ENCODE results near the gene SERINC2.

Gene SERINC2

DNA sequence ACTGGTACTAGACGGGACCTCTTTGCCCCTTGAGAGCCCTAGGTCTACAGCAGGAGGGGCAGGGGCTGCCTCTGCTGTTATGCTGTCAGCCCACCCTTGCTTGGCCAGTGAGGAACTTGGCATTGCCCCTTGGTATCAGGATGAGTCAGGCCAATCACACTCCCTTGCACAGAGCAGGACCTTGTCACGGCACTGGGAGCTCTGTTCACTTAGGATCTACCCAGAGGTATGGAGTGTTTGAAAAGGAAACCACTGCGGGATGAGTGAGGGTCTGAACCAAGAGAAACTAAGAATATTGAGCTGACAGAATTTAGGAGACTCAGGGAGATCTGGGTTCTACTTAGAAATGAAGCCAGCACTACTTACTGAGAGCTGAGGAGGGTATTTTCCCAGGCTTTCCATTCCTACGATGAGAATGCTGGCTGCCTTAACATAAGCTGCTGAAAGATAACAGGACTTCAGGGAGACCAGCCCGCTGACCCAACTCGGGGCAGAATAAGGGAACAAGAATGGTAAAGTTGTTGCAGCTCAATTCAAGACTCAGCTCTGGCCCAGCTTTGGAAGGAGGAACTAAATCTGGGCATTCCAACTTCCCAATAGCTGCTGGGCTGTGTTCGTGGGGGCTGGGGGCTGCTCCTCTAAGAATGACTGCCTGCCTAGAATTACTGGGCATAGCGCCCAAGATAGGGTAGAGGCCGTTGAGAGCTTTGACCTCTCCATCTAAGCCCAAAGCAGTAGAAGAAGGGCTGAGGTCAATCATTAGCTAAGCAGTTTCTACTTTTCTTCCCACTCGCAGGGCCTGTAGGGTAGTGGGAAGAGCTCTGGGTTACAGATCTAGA lies 41.7 kb upstream of the SERINC2 start:
- no peaks in the 10 kb centered on the region for H3K9me3 ChIP-seq (replicated peaks; ENCODE audit: insufficient read depth, low read length)
- DNase-seq, result no peak

DNA sequence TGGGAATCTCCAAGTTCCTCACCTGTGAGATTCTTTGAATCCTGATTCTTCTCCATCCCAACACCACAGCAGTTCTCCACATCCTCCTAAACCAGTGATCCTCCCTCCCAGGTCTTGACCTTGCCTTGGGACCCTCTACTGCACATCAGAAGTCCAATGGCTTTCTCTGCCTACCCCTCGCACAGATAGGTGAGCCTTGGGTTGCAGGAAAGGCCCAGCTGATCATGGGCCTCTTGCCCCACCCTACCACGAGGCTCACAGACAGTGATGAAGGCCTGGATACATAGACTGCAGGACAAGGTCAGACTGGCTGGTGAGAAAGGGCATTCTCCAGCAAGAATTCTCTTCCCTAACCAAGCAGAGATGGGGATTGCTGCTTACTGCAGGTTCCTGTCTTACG lies 41.0 kb upstream of the SERINC2 start:
- TF ChIP-seq EZH2 (optimal IDR thresholded peaks at IDR 0.05; ENCODE audit: low read depth, low read length), result no peak
- TF ChIP-seq, protein P1, sequence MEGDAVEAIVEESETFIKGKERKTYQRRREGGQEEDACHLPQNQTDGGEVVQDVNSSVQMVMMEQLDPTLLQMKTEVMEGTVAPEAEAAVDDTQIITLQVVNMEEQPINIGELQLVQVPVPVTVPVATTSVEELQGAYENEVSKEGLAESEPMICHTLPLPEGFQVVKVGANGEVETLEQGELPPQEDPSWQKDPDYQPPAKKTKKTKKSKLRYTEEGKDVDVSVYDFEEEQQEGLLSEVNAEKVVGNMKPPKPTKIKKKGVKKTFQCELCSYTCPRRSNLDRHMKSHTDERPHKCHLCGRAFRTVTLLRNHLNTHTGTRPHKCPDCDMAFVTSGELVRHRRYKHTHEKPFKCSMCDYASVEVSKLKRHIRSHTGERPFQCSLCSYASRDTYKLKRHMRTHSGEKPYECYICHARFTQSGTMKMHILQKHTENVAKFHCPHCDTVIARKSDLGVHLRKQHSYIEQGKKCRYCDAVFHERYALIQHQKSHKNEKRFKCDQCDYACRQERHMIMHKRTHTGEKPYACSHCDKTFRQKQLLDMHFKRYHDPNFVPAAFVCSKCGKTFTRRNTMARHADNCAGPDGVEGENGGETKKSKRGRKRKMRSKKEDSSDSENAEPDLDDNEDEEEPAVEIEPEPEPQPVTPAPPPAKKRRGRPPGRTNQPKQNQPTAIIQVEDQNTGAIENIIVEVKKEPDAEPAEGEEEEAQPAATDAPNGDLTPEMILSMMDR (IDR thresholded peaks at IDR 0.05; ENCODE audit: low read length), result no peak
- H3K9ac ChIP-seq (ENCODE audit: low read length), result no peak overlapping the region
- no peaks in the 10 kb centered on the region for H3K36me3 ChIP-seq (replicated peaks; ENCODE audit: insufficient read depth, low read length)
- H3K9me3 ChIP-seq (replicated peaks; ENCODE audit: insufficient read depth, low read length), result no peaks in the 10 kb centered on the region
- no peak overlapping the region for H3K4me3 ChIP-seq (ENCODE audit: low read length)
- H3K27ac ChIP-seq (ENCODE audit: low read length), result no peak overlapping the region
- no peak overlapping the region for H3K4me2 ChIP-seq (ENCODE audit: low read depth, low read length)
- H3F3A ChIP-seq (ENCODE audit: insufficient read depth, low read length), result no peaks in the 10 kb centered on the region
- DNase-seq, result no peak
- H3K27me3 ChIP-seq (replicated peaks; ENCODE audit: insufficient read depth, low read length), result no peaks in the 10 kb centered on the region
- no peaks in the 10 kb centered on the region for H3K4me1 ChIP-seq (ENCODE audit: low read length)
- H2AFZ ChIP-seq (ENCODE audit: low read length), result no peak overlapping the region
- no peaks in the 10 kb centered on the region for H3K79me2 ChIP-seq (ENCODE audit: low read length)
- H4K20me1 ChIP-seq (ENCODE audit: insufficient read depth, low read length), result no peaks in the 10 kb centered on the region
- H3K9me2 ChIP-seq (replicated peaks; ENCODE audit: insufficient read depth, low read length), result no peaks in the 10 kb centered on the region

More for the DNA sequence above, 41.7 kb upstream of the SERINC2 start:
- H4K20me1 ChIP-seq (ENCODE audit: insufficient read depth, low read length), result no peaks in the 10 kb centered on the region
- H3K4me2 ChIP-seq (ENCODE audit: low read depth, low read length), result no peak overlapping the region
- no peak for TF ChIP-seq EZH2phosphoT487 (IDR thresholded peaks at IDR 0.05; ENCODE audit: low read length)
- no peak for TF ChIP-seq EZH2 (optimal IDR thresholded peaks at IDR 0.05; ENCODE audit: low read depth, low read length)
- TF ChIP-seq, protein P1 (IDR thresholded peaks at IDR 0.05; ENCODE audit: low read length), result no peak
- H3K4me3 ChIP-seq (ENCODE audit: low read length), result no peak overlapping the region
- no peak overlapping the region for H3K27ac ChIP-seq (ENCODE audit: low read length)
- no peaks in the 10 kb centered on the region for H3K9me2 ChIP-seq (replicated peaks; ENCODE audit: insufficient read depth, low read length)
- H3K9ac ChIP-seq (ENCODE audit: low read length), result no peak overlapping the region
- no peaks in the 10 kb centered on the region for H3K27me3 ChIP-seq (replicated peaks; ENCODE audit: insufficient read depth, low read length)
- H3F3A ChIP-seq (ENCODE audit: insufficient read depth, low read length), result no peaks in the 10 kb centered on the region
- no peaks in the 10 kb centered on the region for H3K79me2 ChIP-seq (ENCODE audit: low read length)
- H3K36me3 ChIP-seq (replicated peaks; ENCODE audit: insufficient read depth, low read length), result no peaks in the 10 kb centered on the region
- H2AFZ ChIP-seq (ENCODE audit: low read length), result no peak overlapping the region
- H3K4me1 ChIP-seq (ENCODE audit: low read length), result no peaks in the 10 kb centered on the region

DNA sequence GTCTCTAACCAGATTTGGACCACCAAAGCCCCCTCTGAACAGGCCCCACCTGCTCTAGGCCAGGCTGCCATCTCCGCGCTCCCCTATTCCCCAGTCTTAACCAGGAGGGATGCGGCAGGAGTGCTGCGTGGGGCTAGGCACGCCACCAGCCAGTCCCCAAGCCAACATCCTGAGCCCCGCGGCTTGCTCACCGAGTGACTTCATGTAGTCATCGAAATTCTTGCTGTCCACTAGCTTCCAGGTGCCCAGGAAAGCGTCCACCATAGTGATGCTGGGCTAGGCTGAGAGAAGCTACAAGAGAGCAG lies 40.3 kb upstream of the SERINC2 start:
- Histone ChIP-seq H3K4me1 (ENCODE audit: low read length) (no peaks in the 10 kb centered on the region), H3K79me2 (ENCODE audit: low read length) (no peaks in the 10 kb centered on the region), H4K20me1 (ENCODE audit: insufficient read depth, low read length) (no peaks in the 10 kb centered on the region), H3K9me3 (replicated peaks; ENCODE audit: insufficient read depth, low read length) (no peaks in the 10 kb centered on the region), H3K4me2 (ENCODE audit: low read depth, low read length) (no peak overlapping the region), H3K9ac (ENCODE audit: low read length) (no peak overlapping the region), H3K27me3 (replicated peaks; ENCODE audit: insufficient read depth, low read length) (no peaks in the 10 kb centered on the region), H3K27ac (ENCODE audit: low read length) (no peak overlapping the region), H3K9me2 (replicated peaks; ENCODE audit: insufficient read depth, low read length) (no peaks in the 10 kb centered on the region), H3K4me3 (ENCODE audit: low read length) (no peak overlapping the region), H2AFZ (ENCODE audit: low read length) (no peak overlapping the region), H3F3A (ENCODE audit: insufficient read depth, low read length) (no peaks in the 10 kb centered on the region), H3K36me3 (replicated peaks; ENCODE audit: insufficient read depth, low read length) (no peaks in the 10 kb centered on the region)
- DNase-seq, result no peak
- TF ChIP-seq, protein P1 (IDR thresholded peaks at IDR 0.05; ENCODE audit: low read length), result no peak
- TF ChIP-seq EZH2phosphoT487 (IDR thresholded peaks at IDR 0.05; ENCODE audit: low read length), result no peak
- TF ChIP-seq EZH2 (optimal IDR thresholded peaks at IDR 0.05; ENCODE audit: low read depth, low read length), result no peak
